Activated CD4-positive, CD25-positive, alpha-beta regulatory T cell treated with anti-CD3 and anti-CD28 coated beads, Interleukin-2, amount 50 U/mL, for 24 hours (primary cell): Measurements from ENCODE around the gene CEP131.

Experiments used
- ATAC-seq, 2 donors: fragments of 150-1000 bp; cut with Tn5 transposase; one replicate each; pipeline ENCODE4 v1.10.0; 2021; ENCODE audit warnings: mild to moderate bottlenecking in 1 of 2, moderate library complexity in 1 of 2

The CEP131 gene

DNA sequence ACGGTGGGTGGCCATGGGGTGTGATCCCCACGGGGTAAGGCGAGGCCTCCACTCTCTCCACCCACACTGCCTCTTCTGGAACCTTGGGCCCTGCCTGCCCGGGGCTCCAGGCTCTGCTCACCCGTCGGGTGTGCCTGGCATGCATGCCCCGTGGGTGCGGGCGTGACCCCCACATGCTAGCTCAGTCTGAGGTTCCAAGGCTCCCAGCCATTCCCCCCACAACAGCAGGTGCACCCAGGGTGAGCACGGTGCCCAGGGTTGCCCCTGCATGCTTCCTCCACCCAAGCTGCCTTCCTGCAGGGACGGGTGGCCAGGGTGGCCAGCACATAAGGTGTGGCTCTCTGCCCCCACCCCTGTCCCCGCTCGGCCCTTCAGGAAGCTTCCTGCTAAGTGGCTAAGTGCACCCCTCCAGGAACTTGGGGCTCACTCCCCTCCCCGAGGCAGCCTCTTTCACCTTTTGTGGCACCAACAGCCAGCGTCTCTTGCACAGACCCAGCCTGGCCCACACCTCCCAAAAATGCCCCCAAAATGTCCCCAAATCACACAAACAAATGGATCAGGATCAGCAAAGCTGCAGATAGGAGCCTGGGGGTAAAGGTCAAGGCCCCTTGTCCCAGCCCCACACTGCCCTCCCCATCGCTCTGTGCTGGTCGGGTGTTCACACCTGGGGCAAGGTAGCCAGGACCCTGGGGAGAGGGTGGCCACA lies 78.9 kb downstream of the CEP131 start:
- ATAC-seq = no peak

DNA sequence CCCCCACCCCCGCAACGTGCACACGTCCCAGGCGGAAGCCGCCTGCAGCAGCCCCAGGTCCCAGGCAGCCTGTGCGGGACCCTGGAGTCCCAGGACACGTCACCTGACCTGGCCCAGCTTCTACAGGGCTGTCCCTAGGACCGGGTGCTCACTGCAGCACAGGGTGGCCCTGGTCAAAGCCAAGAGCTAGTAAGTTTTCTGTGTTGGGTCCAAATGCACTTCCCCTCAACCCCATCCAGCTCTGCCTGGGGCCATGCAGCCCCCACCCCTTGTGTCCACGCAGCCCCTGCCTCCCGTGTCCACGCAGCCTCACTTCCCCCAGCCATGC lies 79.6 kb downstream of the CEP131 start:
- no peak for ATAC-seq

DNA sequence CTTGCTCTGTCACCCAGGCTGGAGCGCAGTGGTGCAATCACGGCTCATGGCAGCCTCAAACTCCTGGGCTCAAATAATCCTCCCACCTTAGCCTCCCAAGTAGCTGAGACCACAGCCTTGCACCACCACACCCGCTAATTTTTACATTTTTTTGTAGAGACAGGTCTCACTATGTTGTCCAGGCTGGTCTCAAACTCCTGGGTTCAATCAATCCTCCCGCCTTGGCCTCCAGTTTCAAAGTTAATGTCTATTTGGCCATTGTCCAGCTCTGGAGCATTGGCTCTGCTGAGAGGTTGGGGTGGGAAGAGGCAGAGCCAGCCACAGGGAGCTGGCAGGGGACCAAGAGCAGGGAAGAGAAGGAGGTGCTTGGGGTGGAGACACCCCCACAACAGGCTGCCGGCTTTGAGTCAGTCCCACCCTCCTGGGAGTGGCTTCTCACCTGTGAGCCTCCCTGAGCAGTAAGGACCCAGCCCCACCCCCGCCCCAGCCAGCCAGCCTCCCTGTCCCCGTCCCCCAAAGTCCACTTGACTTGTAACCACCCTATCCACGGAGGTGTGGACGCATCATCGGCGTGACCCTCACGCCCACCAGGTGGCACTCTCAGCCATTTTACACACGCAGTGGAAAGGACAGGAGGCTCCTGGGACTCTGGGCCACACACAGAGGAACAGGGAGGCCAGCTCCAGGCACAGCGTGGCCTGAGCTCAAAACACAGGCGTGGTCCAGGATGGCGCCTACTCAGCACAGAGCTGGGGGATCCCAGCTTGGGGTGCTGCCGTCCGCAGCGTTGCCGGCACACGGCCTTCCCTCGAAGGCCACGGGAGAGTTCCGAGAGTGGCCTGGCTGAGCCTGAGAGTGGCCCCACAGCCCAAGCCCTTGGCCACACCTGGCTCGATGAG lies 80.2 kb downstream of the CEP131 start:
- ATAC-seq = peak; percentile 46 to 92

DNA sequence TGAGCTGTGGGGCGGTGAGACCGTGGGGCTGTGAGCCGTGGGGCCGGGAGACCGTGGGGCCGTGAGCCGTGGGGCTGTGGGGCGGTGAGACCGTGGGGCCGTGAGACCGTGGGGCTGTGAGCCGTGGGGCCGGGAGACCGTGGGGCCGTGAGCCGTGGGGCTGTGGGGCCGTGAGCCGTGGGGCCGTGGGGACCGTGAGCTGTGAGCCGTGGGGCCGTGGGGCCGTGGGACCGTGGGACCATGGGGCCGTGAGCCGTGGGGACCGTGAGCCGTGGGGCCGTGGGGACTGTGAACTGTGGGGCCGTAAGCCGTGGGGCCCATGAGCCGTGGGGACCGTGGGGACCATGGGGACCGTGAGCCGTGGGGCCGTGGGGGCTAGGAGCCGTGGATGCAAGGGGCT lies 82.1 kb downstream of the CEP131 start:
- no peak for ATAC-seq

DNA sequence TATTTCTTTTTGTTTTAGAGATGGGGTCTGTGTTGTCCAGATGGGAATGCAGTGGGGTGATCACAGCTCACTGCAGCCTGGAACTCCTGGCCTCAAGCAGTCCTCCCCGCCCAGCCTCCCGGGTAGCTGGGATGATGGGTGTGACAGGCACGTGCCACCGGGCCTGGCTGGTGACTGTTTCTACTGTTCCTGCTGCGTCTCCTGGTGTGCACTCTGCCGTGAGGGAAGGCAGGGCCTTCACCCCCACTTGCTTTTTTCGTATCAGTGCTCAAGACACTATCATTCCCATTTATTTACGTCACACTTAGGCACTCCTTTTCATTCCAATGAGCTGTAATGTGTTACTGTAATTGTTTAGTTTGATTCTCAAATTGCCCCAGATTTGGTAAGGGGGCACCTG lies 82.7 kb downstream of the CEP131 start:
- no peak for ATAC-seq
